Neutrophil (primary cell): Measurements from ENCODE around the gene FARP2.
"Not testable (repeated sequence)": the region's sequence is repeated elsewhere in the genome, so short reads cannot be mapped to it uniquely, and the experiment has no call there.

Experiments used
- H3K27ac ChIP-seq: fragments of 200-600 bp; sonication (generic); 2 replicates; pipeline ENCODE4 v1.5.1; 2016; ENCODE audit warnings: mild to moderate bottlenecking, moderate library complexity
- H3K27me3 ChIP-seq: fragments of 200-600 bp; sonication (generic); 2 replicates; pipeline ENCODE4 v1.6.0; 2016; ENCODE audit warnings: mild to moderate bottlenecking
- H3K36me3 ChIP-seq: fragments of 200-600 bp; sonication (generic); 2 replicates; pipeline ENCODE4 v1.5.1; 2017
- H3K4me1 ChIP-seq, 2 experiments: fragments of 200-600 bp in 1 of 2; sonication (generic) in 1 of 2; 1 replicate in 1 of 2; 2 replicates in 1 of 2; pipeline versions ENCODE4 v1.5.1 to v1.6.1; 2013 to 2016; ENCODE audit warnings: low read depth in 1 of 2, low read length in 1 of 2, mild to moderate bottlenecking in 1 of 2, moderate library complexity in 1 of 2; ENCODE audit not compliant: control insufficient read depth in 1 of 2, insufficient read depth in 1 of 2
- H3K4me3 ChIP-seq, 2 experiments: fragments of 200-600 bp in 1 of 2; sonication (generic) in 1 of 2; 1 replicate in 1 of 2; 2 replicates in 1 of 2; pipeline ENCODE4 v1.5.1; 2013 to 2016; ENCODE audit warnings: low read depth in 1 of 2, low read length in 1 of 2, mild to moderate bottlenecking in 1 of 2, moderate library complexity in 1 of 2
- H3K9me3 ChIP-seq: fragments of 200-600 bp; sonication (generic); 2 replicates; pipeline ENCODE4 v1.5.1; 2016
- CTCF ChIP-seq: fragments of 200-600 bp; sonication (generic); IDR thresholded peaks from 2 replicates; pipeline ENCODE4 v1.5.1; 2016; ENCODE audit warnings: antibody characterized with exemption

Gene FARP2

GRCh38 chr2:241519669-241520068 is 163.6 kb downstream of the FARP2 start:
- H3K27me3 ChIP-seq, result peaks cover 22% of the 10 kb centered on the region
- no peak overlapping the region for H3K4me3 ChIP-seq
- H3K27ac ChIP-seq, result no peak overlapping the region
- H3K4me1 ChIP-seq, result no peaks in the 10 kb centered on the region
- TF ChIP-seq CTCF, result no peak
- H3K9me3 ChIP-seq, result no peaks in the 10 kb centered on the region
- no peaks in the 10 kb centered on the region for H3K36me3 ChIP-seq

- no peak overlapping the region for H3K27ac ChIP-seq
- H3K27me3 ChIP-seq, result peaks cover 19% of the 10 kb centered on the region
- no peaks in the 10 kb centered on the region for H3K36me3 ChIP-seq
- no peak for TF ChIP-seq CTCF
- H3K4me1 ChIP-seq, result no peaks in the 10 kb centered on the region
- no peak overlapping the region for H3K4me3 ChIP-seq
- no peaks in the 10 kb centered on the region for H3K9me3 ChIP-seq
These were observed 166.4 kb downstream of the FARP2 start for GRCh38 chr2:241522477-241522876.

GRCh38 chr2:241525818-241526780 is 170.0 kb downstream of the FARP2 start:
- H3K27me3 ChIP-seq, H3K36me3 ChIP-seq, H3K4me1 ChIP-seq, H3K9me3 ChIP-seq, H3K4me3 ChIP-seq, H3K27ac ChIP-seq: not testable (repeated sequence)

- H3K9me3 ChIP-seq, result no peaks in the 10 kb centered on the region
- H3K36me3 ChIP-seq, result no peaks in the 10 kb centered on the region
- no peak overlapping the region for H3K27ac ChIP-seq
- no peak overlapping the region for H3K4me3 ChIP-seq
- no peaks in the 10 kb centered on the region for H3K4me1 ChIP-seq
- H3K27me3 ChIP-seq, result peaks cover 11% of the 10 kb centered on the region
- no peak for TF ChIP-seq CTCF
These were observed 174.5 kb downstream of the FARP2 start for GRCh38 chr2:241530571-241530970.

- H3K4me1 ChIP-seq, result no peaks in the 10 kb centered on the region
- no peaks in the 10 kb centered on the region for H3K9me3 ChIP-seq
- no peak overlapping the region for H3K27ac ChIP-seq
- H3K4me3 ChIP-seq, result no peak overlapping the region
- peaks cover 18% of the 10 kb centered on the region for H3K27me3 ChIP-seq
- H3K36me3 ChIP-seq, result no peaks in the 10 kb centered on the region
- TF ChIP-seq CTCF, result no peak
These were observed 175.2 kb downstream of the FARP2 start for GRCh38 chr2:241531161-241531722.

GRCh38 chr2:241532168-241532567 is 176.1 kb downstream of the FARP2 start:
- H3K27ac ChIP-seq, result no peak overlapping the region
- no peaks in the 10 kb centered on the region for H3K4me1 ChIP-seq

More at GRCh38 chr2:241532168-241532567, 176.1 kb downstream of the FARP2 start:
- H3K27me3 ChIP-seq, result peaks cover 27% of the 10 kb centered on the region
- TF ChIP-seq CTCF, result no peak
- H3K36me3 ChIP-seq, result no peaks in the 10 kb centered on the region
- no peak overlapping the region for H3K4me3 ChIP-seq
- no peaks in the 10 kb centered on the region for H3K9me3 ChIP-seq
